Activated CD4-positive, alpha-beta T cell treated with anti-CD3 and anti-CD28 coated beads, Interleukin-2, amount 50 U/mL, for 48 hours (primary cell): ENCODE data around the gene SLC4A5.
"Not testable (repeated sequence)": the region's sequence is repeated elsewhere in the genome, so short reads cannot be mapped to it uniquely, and the experiment has no call there.

Experiments
- DNase-seq, 2 experiments: peaks; one replicate each; pipeline ENCODE4 v3.0.0-alpha.2; 2020

Gene SLC4A5

DNA sequence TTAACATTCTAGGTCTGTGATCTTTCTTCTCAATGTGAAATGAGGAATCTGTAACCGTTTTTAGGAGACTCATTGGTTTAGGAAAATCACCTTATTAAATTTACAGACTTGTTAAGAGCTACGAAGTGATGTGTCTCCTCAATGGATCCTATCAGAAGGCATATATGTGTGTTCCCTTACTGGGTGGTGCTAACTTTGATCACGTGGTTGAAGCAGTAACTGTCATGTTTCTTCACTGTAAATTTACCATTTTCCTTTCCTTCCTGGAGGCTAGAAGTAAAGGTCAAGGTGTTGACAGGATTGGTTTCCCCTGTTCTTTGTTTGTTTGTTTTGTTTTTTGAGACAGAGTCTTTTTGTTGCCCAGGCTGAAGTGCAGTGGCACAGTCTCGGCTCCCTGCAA, 146.2 kb downstream of the SLC4A5 start:
- no peak for DNase-seq

DNA sequence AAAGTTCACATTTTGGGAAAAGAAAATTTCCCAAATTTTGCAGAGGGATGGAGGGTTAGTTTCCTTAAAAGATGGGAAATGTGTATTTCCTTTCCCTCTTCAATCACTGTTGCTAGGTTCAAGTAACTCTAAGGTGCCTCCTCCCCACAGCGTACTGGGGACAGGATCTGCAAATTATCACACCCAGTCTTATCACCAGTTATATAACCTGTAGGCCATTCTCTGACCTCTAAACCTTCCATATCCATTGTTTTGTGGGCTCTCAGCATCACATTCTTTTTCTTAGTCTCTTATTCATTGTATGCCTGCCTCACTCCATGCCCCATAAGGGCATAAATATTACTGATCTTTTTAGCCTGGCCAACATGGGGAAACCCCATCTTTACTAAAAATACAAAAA, 148.4 kb downstream of the SLC4A5 start:
- no peak for DNase-seq

DNA sequence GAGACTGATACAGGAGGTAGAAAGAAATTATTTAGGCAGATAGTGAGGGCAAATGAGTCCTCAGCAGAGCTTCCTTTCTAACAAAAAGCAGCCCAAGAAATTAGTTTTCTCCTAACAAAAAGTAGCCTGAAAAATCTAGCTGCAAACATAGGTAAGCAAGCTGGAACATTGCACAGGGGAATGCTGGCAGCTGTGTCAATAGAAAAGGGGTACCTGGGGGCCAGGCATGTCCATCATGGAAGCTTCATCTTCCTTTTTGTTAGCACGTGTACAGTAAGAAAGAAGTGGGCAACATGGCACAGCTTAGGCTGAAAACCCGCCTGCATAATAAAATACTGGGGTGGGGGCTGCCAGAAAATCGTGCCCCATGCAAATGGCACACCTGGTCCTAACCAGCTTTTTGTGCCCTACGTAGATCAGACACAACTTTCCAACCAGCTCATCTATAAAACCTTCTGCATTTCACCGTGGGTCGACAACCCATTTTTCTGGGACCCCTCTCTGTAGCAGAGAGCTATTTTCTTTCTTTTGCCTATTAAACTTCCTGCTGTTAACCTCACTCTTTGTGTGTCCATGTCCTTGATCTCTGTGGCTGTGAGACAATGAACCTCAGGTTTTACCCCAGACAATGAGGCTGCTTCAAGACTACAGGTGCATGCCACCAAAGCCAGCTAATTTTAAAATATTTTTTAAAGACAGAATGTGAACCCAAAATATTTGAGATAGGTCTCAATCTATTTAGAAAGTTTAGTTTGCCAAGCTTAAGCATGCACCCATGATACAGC, 151.4 kb downstream of the SLC4A5 start:
- DNase-seq = no peak

DNA sequence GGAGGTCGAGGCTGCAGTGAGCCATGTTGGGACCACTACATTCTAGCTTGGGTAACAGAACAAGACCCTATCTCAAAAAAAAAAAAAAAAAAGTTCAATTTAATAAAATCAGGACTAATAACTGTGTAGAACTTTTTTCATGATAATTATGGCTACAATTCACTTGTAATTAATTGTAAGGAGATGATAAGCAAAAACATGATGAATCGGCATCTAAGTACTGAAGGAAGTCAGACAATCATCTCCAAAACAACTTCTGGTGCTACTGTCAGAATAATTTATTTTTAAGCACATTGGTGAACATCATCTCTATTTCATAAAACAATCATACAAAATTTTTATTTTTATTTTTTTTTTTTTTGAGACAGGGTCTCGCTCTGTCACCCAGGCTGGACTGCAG, 154.5 kb downstream of the SLC4A5 start:
- no peak for DNase-seq

DNA sequence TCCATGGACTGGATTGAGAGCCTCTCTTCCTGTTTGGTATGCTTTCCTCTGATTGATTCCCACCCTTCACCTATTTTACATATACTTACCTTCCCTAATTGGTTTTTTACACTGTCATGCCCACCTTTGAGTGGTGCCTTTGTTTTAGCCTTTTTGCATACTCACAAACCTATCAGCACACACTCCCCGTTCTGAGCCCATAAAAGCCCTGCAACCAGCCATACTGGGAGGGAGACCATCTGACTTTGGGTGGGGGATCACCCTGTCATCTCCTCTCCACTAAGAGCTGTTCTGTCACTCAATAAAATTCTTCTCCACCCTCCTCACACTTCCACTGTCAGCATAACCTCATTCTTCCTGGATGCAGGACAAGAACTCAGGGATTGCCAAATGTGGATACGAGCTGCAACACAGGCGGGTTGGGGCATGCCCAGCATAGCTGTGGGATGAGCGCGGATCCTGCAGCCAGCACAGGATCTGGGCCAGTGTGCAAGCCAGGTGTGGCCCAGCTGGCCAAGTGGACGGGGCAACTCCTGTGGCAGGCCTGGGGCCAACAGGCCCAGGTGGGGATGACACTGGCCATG, 155.1 kb downstream of the SLC4A5 start:
- DNase-seq = no peak

DNA sequence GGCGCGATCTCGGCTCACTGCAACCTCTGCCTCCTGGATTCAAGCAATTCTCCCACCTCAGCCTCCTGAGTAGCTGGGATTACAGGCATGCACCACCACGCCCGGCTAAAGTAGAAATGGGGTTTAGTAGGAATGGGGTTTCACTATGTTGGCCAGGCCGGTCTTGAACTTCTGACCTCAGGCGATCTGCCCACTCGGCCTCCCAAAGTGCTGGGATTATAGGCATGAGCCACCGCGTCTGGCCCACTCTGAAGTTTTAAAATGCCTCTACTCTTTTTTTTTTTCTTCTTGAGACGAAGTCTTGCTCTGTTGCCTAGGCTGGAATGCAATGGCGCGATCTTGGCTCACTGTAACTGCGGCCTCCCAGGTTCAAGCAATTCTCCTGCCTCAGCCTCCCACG, 156.5 kb downstream of the SLC4A5 start:
- not testable (repeated sequence) for DNase-seq

DNA sequence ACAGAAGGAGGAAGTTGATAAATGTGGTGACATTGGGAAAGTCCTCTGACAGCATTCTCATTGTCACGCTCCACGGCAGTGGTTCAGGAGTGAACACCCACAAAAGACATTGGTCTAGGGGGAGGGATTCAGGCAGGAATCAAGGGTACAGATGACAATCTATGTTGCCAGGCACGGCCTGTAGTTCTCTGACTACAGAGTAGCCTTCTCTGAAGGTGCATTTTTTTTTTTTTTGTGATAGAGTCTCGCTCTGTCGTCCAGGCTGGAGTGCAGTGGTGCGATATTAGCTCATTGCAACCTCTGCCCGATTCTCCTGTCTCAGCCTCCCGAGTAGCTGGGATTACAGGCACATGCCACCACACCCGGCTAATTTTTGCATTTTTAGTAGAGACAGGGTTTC, 157.2 kb downstream of the SLC4A5 start:
- DNase-seq = peak; percentile 41 to 57

DNA sequence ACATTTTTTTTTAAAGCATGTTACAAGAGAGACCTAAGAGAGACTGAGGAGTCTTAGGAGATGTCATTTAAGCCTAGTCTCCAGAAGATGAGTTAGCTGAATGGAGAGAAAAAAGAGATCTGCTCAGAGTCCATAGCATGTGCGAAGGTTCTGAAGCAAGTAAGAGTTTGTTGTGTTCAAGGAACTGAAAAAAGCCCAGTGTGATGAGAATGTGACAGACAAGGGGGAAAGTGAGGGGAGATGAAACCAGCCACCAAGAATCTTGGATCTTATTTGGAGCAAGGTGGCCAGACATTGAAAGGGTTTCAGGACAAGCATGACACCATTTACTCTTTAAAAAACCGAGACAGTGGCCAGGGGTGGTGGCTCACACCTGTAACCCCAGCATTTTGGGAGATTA, 159.3 kb downstream of the SLC4A5 start:
- no peak for DNase-seq

DNA sequence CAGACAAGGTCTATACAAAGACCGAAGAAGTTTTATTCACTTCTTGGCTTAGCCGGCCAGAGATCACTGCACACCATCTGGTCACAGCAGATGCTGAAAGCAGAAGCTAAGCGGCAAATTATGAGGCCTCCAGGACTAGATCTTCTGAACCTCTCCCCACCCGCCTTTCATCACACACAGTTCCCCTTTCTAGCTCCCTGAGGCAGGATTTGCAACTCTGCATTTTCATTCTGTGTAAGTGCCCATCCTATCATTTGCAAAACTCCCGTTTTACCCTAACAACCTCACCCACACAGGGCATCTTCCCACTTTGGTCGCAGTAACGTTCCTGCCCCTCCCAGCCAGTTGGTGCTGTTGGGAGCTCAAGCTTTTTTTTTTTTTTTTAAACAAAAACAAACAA, 161.5 kb downstream of the SLC4A5 start:
- DNase-seq = no peak

DNA sequence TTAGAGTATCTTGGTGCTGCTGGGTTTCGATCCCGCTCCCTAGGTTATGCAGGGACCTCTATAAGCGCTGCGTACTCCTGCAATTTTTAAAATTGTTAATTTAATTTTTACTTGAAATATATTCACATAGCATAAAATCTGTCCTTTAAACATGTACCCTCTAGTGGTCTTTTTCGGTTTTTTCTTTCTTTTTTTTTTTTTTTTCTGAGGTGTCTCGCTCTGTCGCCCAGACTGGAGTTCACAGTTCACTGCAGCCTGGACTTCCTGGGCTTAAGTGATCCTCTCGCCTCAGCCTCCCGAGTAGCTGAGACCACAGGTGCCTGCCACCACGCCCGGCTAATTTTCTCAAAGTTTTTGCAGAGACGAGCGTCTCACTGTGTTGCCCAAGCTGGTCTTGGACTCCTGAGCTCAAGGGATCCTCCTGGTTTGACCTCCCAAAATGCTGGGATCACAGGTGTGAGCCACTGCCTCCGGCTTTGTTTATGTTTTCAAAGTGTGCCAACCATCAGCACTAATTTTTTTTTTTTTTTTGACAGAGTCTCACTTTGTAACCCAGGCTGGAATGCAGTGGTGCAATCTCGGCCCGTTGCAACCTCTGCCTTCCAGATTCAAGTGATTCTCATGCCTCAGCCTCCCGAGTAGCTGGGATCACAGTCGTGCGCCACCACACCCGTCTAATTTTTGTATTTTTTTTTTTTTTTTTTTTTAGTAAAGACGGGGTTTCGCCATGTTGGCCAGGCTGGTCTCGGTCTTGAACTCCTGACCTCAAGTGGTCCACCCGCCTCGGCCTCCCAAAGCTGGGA, 164.0 kb downstream of the SLC4A5 start:
- no peak for DNase-seq

DNA sequence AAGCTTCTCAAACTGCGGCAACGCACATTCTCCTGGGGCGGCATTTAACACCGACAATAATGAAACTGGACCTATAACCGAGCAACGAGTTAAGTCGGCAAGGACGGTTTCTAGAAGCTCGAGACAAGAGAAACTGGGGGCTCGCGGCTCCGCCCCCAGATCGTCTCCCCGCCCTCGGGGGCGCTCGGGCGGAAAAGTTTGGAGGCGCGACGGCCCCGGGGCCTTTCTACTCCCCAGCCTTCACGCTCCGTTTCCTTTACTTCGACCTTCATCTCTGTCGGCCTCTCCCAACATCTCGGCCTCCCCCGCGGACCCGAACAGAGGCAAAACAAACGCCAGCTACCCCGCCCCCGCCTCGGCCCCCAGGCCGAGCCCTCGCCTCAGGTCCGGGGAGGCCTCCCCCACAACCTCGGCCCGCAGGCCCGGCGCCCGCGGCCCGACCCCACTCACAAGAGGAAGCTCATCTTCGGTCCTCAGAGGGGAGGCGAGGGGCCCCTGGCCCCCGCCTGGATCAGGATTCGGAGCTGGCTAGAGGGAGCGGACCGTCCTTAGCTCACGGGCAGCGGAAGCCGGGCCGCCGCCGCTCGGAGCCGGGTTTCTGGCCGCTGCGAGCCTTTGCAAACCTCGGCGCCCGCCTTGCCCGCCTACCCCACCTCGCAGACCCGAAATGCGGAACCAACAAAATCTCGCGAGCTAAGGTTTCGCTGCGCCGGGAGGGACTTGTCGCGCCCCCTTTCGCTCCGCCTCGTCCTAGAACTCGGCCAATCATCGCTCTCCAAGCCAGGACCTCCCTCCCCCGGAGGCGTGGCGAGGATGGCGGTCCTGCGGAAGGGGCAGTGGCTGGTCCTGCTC, 164.8 kb downstream of the SLC4A5 start, which contains the start of gene MOB1A:
Gene MOB1A, minus strand, starts transcription at position 669 of the 852 bp plus-strand sequence. Its CDS starts 205 bp downstream, at position 464.
- DNase-seq = peak; percentile 99

DNA sequence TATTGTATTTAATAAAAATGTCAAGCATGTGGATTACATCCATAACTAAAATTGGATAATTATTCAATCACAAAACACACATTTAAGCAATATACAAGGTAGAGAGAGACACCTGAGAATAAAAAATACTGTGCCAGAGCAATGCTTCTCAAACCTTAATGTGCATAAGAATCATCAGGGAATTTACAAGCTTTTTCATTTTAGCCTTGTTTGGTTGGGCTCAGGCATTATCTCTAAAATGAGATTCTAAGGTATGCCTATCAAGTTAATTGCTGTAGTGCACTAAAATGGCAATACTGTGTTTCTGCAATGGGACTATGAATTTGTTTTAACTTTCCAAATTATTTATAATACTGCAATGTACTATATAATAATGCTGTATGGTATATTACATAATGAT, 165.5 kb downstream of the SLC4A5 start:
- no peak for DNase-seq

DNA sequence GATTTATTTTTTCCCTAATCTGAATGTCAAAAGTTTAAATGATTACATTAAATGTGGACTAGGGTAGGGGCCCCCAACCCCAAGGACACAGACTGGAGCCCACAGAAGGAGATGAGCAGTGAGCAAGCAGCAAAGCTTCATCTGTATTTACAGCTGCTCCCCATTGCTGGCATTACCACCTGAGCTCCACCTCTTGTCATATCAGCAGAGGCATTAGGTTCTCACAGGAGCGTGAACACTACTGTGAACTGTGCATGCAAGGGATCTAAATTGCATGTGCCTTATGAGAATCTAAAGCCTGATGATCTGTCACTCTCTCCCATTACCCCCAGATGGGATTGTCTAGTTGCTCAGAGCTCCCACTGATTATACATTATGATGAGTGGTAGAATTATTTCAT, 168.3 kb downstream of the SLC4A5 start:
- DNase-seq = no peak

DNA sequence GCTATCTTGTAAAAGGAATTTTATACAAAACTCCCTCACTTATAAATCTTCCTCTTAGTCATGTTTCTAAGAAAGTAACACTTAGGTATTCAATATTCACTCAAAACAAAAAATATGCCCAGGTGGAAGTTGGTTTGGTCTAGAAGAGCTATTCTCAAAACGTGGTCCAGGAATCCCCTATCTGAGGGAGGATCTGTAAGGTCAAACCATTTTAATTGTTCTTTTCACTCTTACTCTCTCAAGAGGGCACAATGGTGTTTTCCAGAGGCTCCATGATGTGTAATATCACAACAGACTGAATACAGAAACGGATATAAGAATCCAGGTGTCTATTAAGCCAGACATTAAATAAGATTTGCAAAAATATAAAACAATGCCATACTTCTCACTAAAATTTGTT, 174.5 kb downstream of the SLC4A5 start:
- no peak for DNase-seq
